Heart left ventricle (tissue), 16 donors: ENCODE measurements around the gene CDC14C. TPM values are rescaled to one million over a fixed set of nuclear protein-coding genes. Genes with fewer than 3 reads are reported as not detected.
"Not testable (repeated sequence)": the region's sequence is repeated elsewhere in the genome, so short reads cannot be mapped to it uniquely, and the experiment has no call there.

Source experiments
- ATAC-seq, 4 donors: fragments of 200-7000 bp; cut with Tn5 transposase; one replicate each; pipeline ENCODE4 v1.9.1; 2020 to 2022; ENCODE audit warnings: moderate library complexity in 4 of 4, mild to moderate bottlenecking in 3 of 4, moderate number of reproducible peaks in 1 of 4
- DNase-seq, 5 donors: peaks; one replicate each; pipeline ENCODE4 v3.0.0-alpha.2; 2020
- H3K27ac ChIP-seq, 12 donors: fragments of 200-600 bp; sonication (generic) in 4 of 12; one replicate each; pipeline versions ENCODE4 v1.5.0 to v1.8.0; 2016 to 2022; ENCODE audit warnings: mild to moderate bottlenecking in 2 of 12
- H3K27me3 ChIP-seq, 9 donors: fragments of 200-600 bp; sonication (generic) in 2 of 9; one replicate each; pipeline versions ENCODE4 v1.5.1 to v1.8.0; 2016 to 2022; ENCODE audit warnings: mild to moderate bottlenecking in 3 of 9
- H3K36me3 ChIP-seq, 9 donors: fragments of 200-600 bp; sonication (generic) in 2 of 9; one replicate each; pipeline versions ENCODE4 v1.5.0 to v1.8.0; 2018 to 2022; ENCODE audit warnings: mild to moderate bottlenecking in 2 of 9
- H3K4me1 ChIP-seq, 12 donors: fragments of 200-600 bp; sonication (generic) in 4 of 12; one replicate each; pipeline versions ENCODE4 v1.5.0 to v1.8.0; 2016 to 2022; ENCODE audit warnings: mild to moderate bottlenecking in 3 of 12
- H3K4me3 ChIP-seq, 12 donors: fragments of 200-600 bp; sonication (generic) in 4 of 12; one replicate each; pipeline versions ENCODE4 v1.5.0 to v1.8.0; 2017 to 2022; ENCODE audit warnings: mild to moderate bottlenecking in 9 of 12, moderate library complexity in 4 of 12
- H3K9me3 ChIP-seq, 12 donors: fragments of 200-600 bp; sonication (generic) in 4 of 12; one replicate each; pipeline versions ENCODE4 v1.5.0 to v1.8.0; 2016 to 2022; ENCODE audit warnings: mild to moderate bottlenecking in 1 of 12
- POLR2A ChIP-seq, 2 donors: fragments of 450-650 bp; IDR thresholded peaks; one replicate each; pipeline ENCODE4 v1.6.1; 2017; ENCODE audit warnings: antibody characterized with exemption in 2 of 2, mild to moderate bottlenecking in 2 of 2, moderate library complexity in 2 of 2
- WGBS, 4 donors: extraction: QIAGEN DNeasy Blood & Tissue Kit in 2 of 4; methylation state at CpG; one replicate each; pipeline versions ENCODE4 v1.1.5 to v1.1.7; 2013 to 2018; 5-methylcytosine and 5-hydroxymethylcytosine counted together
- intact Hi-C, 10 donors: fragments of 100-400 bp; cut with DNase I; formaldehyde crosslinking; loops; one replicate each; pipeline versions ENCODE4 v1.11.1 to v1.14.2; 2022
- polyA plus RNA-seq, 2 donors: library from polyadenylated mRNA; stranded (reverse); fragments of 200-250 nt; gene quantifications; one replicate each; pipeline ENCODE4 v1.2.3, GENCODE V29; 2013
- total RNA-seq, 9 donors: library from RNA; depleted of rRNA in 2 of 9; stranded (reverse); fragments of >200 nt in 2 of 9; fragmentation: NEBNext Ultra II Directional in 3 of 9; extraction: Animal tissue kit (Norgen Biotek cat#: 25700) in 3 of 9; gene quantifications; one replicate each; pipeline versions ENCODE4 v1.1.0 to v1.2.4, GENCODE V29; 2016 to 2023
- TF ChIP-seq, protein P1 (sequence below), 12 donors: fragments of 200-600 bp; sonication (generic) in 4 of 12; IDR thresholded peaks; one replicate each; pipeline versions ENCODE4 v1.5.0 to v1.8.0; 2018 to 2022; ENCODE audit warnings: antibody characterized with exemption in 12 of 12, mild to moderate bottlenecking in 5 of 12
- donor health status: ischemic (EF 13 %, LVEDD 7.1; RV severe dilation, severe dysfunction).
- donor health status: healthy with polysubstance abuse.
- donor health status: DM: no; HTN: yes; CAD: no.
- donor health status: DM: no; HTN: no; CAD: no.
- donor health status: ischemic (EF 25% LVEDD 6.9; RV normal size, moderate dysfunction).
- donor health status: ischemic (EF 25% LVEDD 5.7; RV mildly dilated, moderate dysfunction).
- donor health status: healthy.
- donor health status: DM: yes; HTN: yes; CAD: no.
- donor health status: ischemic (EF 35%, LVEDD 5.7; RV mildly dilated, moderate dysfunction).
- donor health status: nonischemic (EF 11% LVEDD 7.7; RV severe dilation, severe dysfunction).
- donor health status: DM: yes; HTN: yes; CAD: no.
- donor health status: PGD.
- donor health status: ischemic (EF 29% LVEDD 5.4; RV normal size, mild dysfunction).
- donor health status: nonischemic (EF 23%, LVEDD 6.1; RV moderate dilation, normal function).

The CDC14C gene
- total and polyA plus RNA-seq, 11 donors, result not detected

GRCh38 chr7:48904975-48905374 is 19.4 kb upstream of the CDC14C start:
- peaks cover 0 to 4% (median 0%) of the 10 kb centered on the region in 12 donors for H3K4me1 ChIP-seq

DNA sequence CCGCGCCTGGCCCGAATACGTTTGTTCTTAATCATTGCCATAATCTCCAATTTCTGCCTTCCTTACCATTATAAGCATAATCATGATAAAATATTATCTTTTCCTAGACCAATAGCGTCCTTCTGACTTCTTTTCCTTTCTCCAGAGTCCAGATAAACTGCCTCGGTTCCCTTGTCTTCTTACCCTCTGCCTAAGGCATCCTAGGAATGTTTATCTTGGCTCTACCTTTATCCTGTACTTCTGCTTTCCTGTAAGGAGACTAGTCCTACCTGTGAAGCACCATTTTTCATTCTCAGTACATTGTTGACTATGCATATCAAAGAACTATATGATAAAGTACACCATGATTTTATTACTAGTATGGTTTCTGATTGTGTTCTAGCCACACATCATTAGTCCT is 18.7 kb upstream of the CDC14C start:
- H3K9me3 ChIP-seq, H3K36me3 ChIP-seq, H3K27me3 ChIP-seq, H3K27ac ChIP-seq, ATAC-seq, H3K4me1 ChIP-seq, intact Hi-C loops, H3K4me3 ChIP-seq, DNase-seq: not testable (repeated sequence)
- WGBS, 4 donors, result 78 to 82% (median 81%) methylated on average over 6 of the region's 6 CpGs

More at GRCh38 chr7:48904975-48905374, 19.4 kb upstream of the CDC14C start:
- Histone ChIP-seq H3K9me3 (peaks cover 0 to 5% (median 0%) of the 10 kb centered on the region in 12 donors), H3K36me3 (no peaks in the 10 kb centered on the region), H3K27me3 (no peaks in the 10 kb centered on the region), H3K4me3 (no peak overlapping the region), H3K27ac (no peak overlapping the region)
- intact Hi-C loops, result no loop called here
- no peak for ATAC-seq
- 73 to 82% (median 76%) methylated on average over 1 of the region's 1 CpG for WGBS, 4 donors
- no peak for TF ChIP-seq POLR2A (IDR thresholded peaks at IDR 0.05)
- TF ChIP-seq, protein P1, sequence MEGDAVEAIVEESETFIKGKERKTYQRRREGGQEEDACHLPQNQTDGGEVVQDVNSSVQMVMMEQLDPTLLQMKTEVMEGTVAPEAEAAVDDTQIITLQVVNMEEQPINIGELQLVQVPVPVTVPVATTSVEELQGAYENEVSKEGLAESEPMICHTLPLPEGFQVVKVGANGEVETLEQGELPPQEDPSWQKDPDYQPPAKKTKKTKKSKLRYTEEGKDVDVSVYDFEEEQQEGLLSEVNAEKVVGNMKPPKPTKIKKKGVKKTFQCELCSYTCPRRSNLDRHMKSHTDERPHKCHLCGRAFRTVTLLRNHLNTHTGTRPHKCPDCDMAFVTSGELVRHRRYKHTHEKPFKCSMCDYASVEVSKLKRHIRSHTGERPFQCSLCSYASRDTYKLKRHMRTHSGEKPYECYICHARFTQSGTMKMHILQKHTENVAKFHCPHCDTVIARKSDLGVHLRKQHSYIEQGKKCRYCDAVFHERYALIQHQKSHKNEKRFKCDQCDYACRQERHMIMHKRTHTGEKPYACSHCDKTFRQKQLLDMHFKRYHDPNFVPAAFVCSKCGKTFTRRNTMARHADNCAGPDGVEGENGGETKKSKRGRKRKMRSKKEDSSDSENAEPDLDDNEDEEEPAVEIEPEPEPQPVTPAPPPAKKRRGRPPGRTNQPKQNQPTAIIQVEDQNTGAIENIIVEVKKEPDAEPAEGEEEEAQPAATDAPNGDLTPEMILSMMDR (IDR thresholded peaks at IDR 0.05), result no peak
- DNase-seq, result no peak

GRCh38 chr7:48909887-48910286 is 14.5 kb upstream of the CDC14C start:
- H3K27me3 ChIP-seq, intact Hi-C loops, ATAC-seq, DNase-seq, H3K36me3 ChIP-seq, H3K4me1 ChIP-seq, H3K4me3 ChIP-seq, H3K27ac ChIP-seq: not testable (repeated sequence)
- peaks cover 0 to 14% (median 2%) of the 10 kb centered on the region in 12 donors for H3K9me3 ChIP-seq
- WGBS, 4 donors, result 74 to 85% (median 84%) methylated on average over 5 of the region's 5 CpGs

GRCh38 chr7:48931481-48931880 is 7.1 kb downstream of the CDC14C start:
- DNase-seq (no peak), ATAC-seq (no peak)
- no peaks in the 10 kb centered on the region for H3K36me3 ChIP-seq
- TF ChIP-seq, protein P1 (IDR thresholded peaks at IDR 0.05), result no peak
- no peak for TF ChIP-seq POLR2A (IDR thresholded peaks at IDR 0.05)
- no peak overlapping the region for H3K4me3 ChIP-seq
- intact Hi-C loops, result no loop called here
- no peak overlapping the region for H3K27ac ChIP-seq
- 77 to 89% (median 84%) methylated on average over 2 of the region's 2 CpGs for WGBS, 4 donors
- H3K4me1 ChIP-seq, result no peaks in the 10 kb centered on the region
- no peaks in the 10 kb centered on the region for H3K27me3 ChIP-seq
- no peaks in the 10 kb centered on the region for H3K9me3 ChIP-seq

DNA sequence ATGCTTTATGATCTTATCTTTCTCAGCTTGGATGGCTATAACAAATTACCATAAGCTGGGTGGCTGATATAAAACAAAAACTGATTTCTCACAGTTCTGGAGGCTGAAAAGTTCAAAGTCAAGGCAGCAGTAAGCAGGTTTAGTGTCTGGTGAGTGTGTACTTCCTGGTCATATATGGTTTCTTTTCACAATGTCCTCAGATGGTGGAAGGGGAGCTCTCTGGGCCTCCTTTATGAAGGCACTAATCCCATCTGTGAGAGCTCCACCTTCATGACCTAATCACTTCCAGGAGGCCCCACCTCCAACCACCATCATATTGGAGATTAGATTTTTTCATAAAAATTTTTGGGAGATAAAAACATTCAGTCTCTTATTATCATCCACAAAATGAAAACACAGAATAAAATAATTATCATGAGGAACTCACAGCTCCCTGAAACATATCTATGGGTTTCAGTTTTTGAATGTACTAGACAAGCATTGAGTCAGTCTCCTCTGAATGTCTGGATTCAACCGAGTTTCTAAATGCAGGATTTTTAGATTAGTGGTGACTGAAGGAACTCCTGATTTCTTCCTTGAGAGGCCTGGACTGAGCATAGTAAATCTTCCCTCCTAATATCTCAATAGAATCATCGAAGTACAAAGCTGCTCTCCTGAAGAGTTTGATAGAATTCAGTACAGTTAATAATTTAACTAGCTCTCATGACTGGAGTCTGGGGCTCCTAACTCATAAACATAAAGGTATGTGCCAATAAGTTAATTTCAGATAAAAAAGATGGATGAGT is 8.0 kb downstream of the CDC14C start:
- Histone ChIP-seq H3K36me3 (no peaks in the 10 kb centered on the region), H3K27ac (no peak overlapping the region), H3K4me3 (no peak overlapping the region), H3K9me3 (no peaks in the 10 kb centered on the region), H3K27me3 (no peaks in the 10 kb centered on the region), H3K4me1 (no peaks in the 10 kb centered on the region)
- intact Hi-C loops, result no loop called here
- ATAC-seq, result no peak
- DNase-seq, result no peak
- WGBS, 4 donors, result 69 to 81% (median 75%) methylated on average over 2 of the region's 2 CpGs
- TF ChIP-seq POLR2A (IDR thresholded peaks at IDR 0.05), result no peak
